Stimulated activated CD4-positive, alpha-beta T cell treated with anti-CD3 and anti-CD28 coated beads, TNF-alpha, amount 100 ng/mL, for 4 hours (primary cell): ENCODE results near the gene GDF15.
"Not testable (repeated sequence)": the region's sequence is repeated elsewhere in the genome, so short reads cannot be mapped to it uniquely, and the experiment has no call there.

Experiments
- DNase-seq, 3 experiments: peaks; one replicate each; pipeline ENCODE4 v3.0.0-alpha.2; 2020; ENCODE audit warnings: low read depth in 3 of 3

Gene GDF15

GRCh38 chr19:18391509-18392075, 5.6 kb downstream of the GDF15 start:
- DNase-seq = no peak

DNA sequence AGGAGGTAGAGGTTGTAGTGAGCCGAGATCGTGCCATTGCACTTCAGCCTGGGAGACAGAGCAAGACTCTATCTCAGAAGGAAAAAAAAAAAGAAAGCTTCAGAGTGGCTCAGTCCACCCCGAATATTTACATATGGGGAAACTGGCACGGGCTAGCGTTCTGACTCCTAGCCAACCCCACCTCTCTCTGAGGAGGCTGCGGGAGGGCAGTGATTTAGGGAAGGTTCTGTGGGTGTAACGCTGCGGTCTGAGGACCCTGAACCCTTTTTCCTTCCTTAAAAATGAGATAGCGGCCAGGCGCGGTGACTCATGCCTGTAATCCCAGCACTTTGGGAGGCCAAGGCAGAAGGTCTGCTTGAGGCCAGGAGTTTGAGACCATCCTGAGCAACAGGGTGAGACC, 6.5 kb downstream of the GDF15 start:
- DNase-seq = no peak

GRCh38 chr19:18392926-18393325, 7.0 kb downstream of the GDF15 start:
- no peak for DNase-seq

- DNase-seq = no peak
Measured at GRCh38 chr19:18393836-18394235, 7.9 kb downstream of the GDF15 start.

DNA sequence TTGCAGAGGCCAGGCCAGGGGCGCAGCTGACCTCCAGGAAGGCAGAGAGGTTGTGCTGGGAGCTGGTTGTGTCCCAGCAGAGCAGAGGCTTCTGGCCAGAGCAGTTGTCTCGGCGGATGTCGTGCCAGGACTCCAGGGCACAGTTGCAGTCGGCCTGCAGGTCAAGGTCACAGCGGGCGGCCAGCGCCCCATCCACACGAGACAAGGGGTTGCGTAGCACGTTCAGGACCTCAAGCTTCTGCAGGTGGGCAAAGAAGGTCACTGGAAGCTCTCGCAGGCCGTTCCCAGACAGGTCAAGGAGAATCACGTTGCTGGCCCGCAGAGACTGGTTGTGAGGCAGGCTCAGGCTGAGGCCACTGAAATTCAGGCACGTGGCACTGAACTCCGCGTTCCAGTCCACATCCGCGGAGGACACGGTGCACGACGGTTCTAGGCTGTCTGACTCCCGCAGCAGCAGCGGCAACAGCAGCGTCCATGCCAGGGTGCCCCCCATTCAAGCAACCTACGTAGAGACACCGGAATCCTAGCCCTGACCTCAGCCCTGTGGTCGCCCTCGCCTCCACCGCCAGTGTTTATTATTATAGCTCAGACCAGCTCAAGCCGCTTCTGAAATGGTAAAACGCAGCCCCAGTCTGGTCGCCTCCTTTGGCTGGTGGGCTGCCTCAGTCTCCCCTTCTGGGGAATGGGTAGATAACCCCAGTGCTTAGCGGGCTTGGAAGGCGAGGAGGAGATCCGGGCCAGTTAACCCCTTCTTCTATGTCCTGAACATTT, 10.7 kb downstream of the GDF15 start:
- no peak for DNase-seq

DNA sequence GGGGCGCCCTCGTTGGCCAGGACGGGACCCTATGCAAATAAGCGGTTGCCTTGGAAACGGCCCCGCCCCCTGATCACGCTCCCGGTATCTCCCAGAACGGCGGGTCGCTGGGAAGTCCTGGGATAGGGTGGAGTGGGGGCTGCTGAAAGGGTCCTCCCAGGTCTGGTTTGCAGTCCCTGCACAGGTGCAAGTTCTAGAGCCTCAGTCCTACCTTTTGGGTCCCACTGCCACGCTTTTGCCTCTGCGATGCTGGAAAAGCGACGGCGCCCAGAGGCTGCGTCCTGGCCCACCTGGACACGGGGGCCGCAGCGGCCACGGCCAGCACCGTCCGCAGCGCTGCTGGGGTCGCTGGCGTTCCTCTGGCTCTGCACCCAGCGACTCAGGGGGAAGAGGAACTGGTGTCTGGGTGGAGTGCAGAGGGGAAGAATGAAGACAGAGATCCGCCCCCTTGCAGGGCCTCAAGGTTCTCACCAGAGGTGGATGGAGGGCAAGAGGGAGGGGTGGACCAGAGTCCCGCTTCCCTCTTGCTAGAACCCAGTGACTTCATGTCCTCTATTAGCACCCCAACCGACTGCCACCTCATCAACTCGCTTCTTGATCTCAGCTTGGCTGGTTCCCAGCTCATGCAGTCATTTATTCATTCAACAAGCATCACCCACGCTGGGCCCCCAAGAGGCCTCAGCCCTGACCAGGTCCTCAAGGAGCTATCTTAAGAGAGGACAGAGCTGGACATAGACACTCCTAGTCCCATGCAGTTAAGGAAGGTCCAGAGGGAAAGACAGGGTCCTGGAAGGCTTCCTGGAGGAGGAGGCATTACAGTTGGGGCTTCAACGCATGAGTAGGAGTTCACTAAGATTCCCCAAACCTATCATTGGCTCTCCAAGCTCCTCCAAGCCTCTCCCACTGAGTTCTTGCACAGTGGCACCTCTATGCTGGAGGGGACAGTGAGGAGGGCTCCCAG, 11.6 kb downstream of the GDF15 start, which contains the start of gene LRRC25:
Gene LRRC25, minus strand, starts transcription at position 381 of the 961 bp plus-strand sequence. CDS start 659 bp downstream, outside the sequence.
- no peak for DNase-seq

DNA sequence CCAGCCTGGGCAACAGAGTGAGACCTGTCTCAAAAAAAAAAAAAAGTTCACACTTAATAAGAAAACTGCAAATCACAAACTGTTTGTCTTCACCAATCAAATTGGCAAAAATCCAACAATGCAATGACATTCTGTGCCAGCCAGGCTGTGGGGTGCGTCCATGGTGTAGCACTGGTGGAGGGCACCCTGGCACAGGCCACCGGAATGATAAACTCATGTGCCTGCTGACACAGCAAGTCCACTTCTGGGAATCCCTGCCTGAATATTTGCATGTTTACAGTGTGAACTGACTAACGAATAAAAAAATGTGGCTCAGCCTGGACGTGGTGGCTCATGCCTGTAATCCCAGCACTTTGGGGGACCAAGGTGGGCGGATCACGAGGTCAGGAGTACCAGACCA, 13.1 kb downstream of the GDF15 start:
- DNase-seq = no peak

DNA sequence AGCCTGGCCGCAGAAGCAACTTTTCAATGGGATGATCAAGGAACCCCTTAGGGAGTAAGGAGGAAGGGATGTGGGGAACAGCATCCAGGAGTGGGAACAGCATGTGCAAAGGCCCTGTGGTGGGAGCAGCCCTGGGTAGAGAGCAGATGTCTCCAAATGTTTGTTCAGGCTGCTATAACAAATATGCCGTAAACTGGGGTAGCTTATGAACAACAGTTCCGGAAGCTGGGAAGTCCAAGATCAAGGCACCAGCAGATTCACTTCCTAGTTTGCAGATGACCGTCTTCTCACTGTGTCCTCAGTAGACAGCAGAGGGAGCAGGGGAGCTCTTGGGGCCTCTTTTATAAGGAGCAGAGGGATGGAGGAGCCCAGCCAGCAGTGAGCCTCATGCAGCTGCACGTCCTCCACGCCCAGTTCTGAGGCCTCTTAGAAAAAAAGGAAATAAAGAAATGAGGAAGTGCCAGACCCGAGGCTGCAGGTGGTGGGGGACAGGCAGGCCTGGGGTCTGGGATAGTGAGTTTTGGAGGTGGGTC, 15.7 kb downstream of the GDF15 start:
- DNase-seq = no peak

DNA sequence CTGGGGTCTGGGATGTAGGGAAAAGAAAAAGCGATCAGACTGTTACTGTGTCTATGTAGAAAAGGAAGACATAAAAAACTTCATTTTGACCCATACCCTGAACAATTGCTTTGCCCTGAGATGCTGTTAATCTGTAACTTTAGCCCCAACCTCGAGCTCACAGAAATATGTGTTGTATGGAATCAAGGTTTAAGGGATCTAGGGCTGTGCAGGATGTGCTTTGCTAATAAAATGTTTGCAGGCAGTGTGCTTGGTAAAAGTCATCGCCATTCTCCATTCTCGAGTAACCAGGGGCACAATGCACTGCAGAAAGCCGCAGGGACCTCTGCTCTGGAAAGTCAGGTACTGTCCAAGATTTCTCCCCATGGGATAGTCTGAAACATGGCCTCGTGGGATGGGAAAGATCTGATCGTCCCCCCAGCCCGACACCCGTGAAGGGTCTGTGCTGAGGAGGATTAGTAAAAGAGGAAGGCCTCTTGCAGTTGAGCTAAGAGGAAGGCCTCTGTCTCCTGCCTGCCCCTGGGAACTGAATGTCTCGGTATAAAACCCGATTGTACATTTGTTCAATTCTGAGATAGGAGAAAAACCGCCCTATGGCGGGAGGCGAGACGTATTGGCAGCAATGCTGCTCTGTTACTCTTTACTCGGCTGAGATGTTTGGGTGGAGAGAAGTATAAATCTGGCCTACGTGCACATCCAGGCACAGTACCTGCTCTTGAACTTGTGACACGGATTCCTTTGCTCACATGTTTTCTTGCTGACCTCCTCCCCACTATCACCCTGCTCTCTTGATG, 16.7 kb downstream of the GDF15 start:
- not testable (repeated sequence) for DNase-seq

- DNase-seq = not testable (repeated sequence)
Measured at GRCh38 chr19:18405754-18406153, 19.8 kb downstream of the GDF15 start.

- no peak for DNase-seq
Measured at GRCh38 chr19:18406749-18407148, 20.8 kb downstream of the GDF15 start.

DNA sequence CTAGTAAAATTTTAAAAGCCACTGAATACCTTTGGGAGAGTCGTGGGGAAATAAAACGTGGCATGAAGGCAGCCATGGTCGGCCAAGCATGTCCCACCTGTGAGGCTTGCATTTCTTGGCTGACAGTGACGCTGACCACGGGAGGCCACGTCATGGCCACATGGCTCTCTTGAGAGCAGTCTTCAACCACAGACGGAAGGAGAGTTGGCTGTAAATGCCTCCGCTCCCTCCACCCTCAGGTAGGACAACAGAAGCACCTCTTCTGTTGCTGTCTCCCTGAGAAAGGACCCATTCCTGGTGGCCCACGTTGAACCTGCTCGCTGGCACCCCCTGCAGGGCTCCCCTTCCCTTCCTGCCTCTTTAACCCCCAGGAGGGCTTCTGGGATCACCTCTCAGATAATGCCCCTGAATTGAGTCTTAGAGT, 22.1 kb downstream of the GDF15 start:
- DNase-seq = no peak

GRCh38 chr19:18412610-18413239, 26.8 kb downstream of the GDF15 start:
- DNase-seq = no peak

GRCh38 chr19:18414504-18415177, 28.7 kb downstream of the GDF15 start:
- DNase-seq = no peak

GRCh38 chr19:18415178-18415867, 29.4 kb downstream of the GDF15 start:
- no peak for DNase-seq

- DNase-seq = peak in 2 of 3 experiments; percentile 48 to 57
Measured at GRCh38 chr19:18416778-18417249, 30.9 kb downstream of the GDF15 start.

GRCh38 chr19:18417250-18418028, 31.5 kb downstream of the GDF15 start:
- no peak for DNase-seq

DNA sequence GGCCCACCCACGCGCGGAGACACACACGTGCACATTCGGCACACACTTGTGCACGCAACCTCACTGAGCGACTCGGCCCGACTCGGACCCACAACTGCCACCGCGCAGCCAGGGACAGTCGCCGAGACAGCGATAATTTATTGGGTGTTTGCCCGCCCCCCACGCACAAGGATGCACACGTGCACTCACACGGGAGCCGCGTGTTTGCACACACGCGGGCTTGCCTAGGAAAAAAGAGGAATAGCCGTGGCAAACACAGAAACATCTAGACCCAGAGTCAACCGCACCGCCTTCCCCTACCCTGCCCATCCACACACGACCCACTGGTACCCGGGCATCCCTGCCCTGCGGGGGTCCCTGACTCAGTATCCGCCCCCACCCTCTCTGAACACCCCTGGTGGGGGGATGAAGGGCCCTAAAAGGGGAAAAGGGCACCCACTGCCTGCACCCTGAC, 32.1 kb downstream of the GDF15 start:
- no peak for DNase-seq
